Cardiac septum (tissue), 1 donor: ENCODE measurements around the gene TNK2. TPM values are rescaled to one million over a fixed set of nuclear protein-coding genes. Genes with fewer than 3 reads are reported as not detected.

Experiments
- DNase-seq: peaks from one replicate; pipeline ENCODE4 v3.0.0-alpha.2; 2020; ENCODE audit warnings: low spot score
- intact Hi-C: fragments of 100-400 bp; cut with DNase I; formaldehyde crosslinking; loops from one replicate; pipeline ENCODE4 v1.14.0; 2022
- microRNA-seq: library from miRNA; unstranded; fragments of <30 nt; microRNA quantifications from one replicate; pipeline ENCODE4 v1.2.0, GENCODE V29; 2020
- total RNA-seq: library from RNA; stranded (reverse); fragmentation: NEBNext Ultra II Directional; extraction: Animal tissue kit (Norgen Biotek cat#: 25700); gene quantifications from one replicate; pipeline ENCODE4 v1.2.1, GENCODE V29; 2021
- donor health status: DM: no; HTN: no; CAD: no.

TNK2 gene
- total RNA-seq, 1 donor from 2014 or later, result 48.3 TPM

DNA sequence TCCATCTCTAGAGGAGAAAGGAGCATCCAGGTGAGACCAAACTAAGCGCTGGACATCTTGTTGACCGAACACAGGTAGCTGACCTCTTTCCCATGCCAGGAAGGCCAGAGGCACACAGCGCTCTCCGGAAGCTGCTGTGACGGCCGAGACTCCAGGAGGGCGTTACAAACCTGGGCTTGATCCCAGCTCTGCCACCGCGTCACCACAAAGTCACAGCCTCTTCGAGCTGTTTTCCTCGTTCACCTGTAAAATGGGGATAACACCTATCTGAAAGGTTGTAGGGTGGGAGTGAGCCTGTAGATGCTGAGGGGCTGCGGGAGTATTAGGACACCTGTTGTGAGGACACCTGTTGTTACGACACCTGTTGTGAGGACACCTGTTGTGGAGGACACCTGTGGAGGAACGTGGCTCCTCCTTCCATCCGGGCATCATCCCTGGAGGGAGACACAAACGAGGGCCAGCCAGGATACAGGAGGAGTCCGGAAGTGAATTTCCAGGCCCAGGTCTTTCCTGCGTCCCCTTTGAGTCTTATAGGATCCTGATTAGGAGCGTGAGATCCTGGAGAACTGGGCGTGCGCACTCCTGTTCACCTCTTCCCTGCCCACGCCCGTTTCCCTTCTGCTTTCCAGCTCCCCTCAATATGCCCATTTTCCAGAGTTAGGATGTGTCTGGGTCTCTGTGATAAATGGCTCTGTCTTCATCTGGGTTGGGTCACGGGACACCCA lies 94.3 kb downstream of the TNK2 start:
- no peak for DNase-seq

More for the DNA sequence above, 94.3 kb downstream of the TNK2 start:
- intact Hi-C loops, result no loop called here

Small RNA genes within 50 kb of the gene (microRNA-seq; reads per million reads assigned to microRNA genes)
- not detected for gene MIR6829

Other genes starting within 250 kb of the TNK2 start
- gene MUC20, start 187.6 kb downstream of the TNK2 start, total RNA-seq, result 6.5 TPM
- 0.03 TPM for gene MUC4, start 96.6 kb downstream of the TNK2 start, total RNA-seq
- 131 TPM for gene TFRC, start 173.5 kb upstream of the TNK2 start, total RNA-seq